WI38 (cell line): ENCODE results near the gene TTLL7.

Experiments used
- H3K4me3 ChIP-seq: 2 replicates; pipeline ENCODE4 v1.5.1; 2011; ENCODE audit warnings: low read depth, mild to moderate bottlenecking, control low read depth, low read length
- TF ChIP-seq, protein P1 (sequence below): IDR thresholded peaks from 2 replicates; pipeline ENCODE4 v1.5.1; 2012; ENCODE audit warnings: low read depth, mild to moderate bottlenecking, control low read depth, low read length

TTLL7 gene

DNA sequence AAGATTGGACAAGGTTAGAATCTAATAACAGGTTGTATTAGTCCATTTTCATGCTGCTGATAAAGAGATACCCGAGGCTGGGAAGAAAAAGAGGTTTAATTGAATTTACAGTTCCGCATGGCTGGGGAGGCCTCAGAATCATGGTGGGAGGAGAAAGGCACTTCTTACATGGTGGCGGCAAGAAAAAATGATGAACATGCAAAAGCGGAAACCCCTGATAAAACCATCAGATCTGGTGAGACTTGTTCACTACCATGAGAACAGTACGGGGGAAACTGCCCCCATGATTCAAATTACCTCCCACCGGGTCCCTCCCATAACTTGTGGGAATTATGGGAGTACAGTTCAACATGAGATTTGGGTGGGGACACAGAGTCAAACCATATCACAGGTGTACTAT lies 22.9 kb upstream of the TTLL7 start:
- TF ChIP-seq, protein P1, sequence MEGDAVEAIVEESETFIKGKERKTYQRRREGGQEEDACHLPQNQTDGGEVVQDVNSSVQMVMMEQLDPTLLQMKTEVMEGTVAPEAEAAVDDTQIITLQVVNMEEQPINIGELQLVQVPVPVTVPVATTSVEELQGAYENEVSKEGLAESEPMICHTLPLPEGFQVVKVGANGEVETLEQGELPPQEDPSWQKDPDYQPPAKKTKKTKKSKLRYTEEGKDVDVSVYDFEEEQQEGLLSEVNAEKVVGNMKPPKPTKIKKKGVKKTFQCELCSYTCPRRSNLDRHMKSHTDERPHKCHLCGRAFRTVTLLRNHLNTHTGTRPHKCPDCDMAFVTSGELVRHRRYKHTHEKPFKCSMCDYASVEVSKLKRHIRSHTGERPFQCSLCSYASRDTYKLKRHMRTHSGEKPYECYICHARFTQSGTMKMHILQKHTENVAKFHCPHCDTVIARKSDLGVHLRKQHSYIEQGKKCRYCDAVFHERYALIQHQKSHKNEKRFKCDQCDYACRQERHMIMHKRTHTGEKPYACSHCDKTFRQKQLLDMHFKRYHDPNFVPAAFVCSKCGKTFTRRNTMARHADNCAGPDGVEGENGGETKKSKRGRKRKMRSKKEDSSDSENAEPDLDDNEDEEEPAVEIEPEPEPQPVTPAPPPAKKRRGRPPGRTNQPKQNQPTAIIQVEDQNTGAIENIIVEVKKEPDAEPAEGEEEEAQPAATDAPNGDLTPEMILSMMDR: no peak
- H3K4me3 ChIP-seq: no peak overlapping the region

GRCh38 chr1:84020151-84020550 lies 21.2 kb upstream of the TTLL7 start:
- no peak overlapping the region for H3K4me3 ChIP-seq
- TF ChIP-seq, protein P1: no peak

DNA sequence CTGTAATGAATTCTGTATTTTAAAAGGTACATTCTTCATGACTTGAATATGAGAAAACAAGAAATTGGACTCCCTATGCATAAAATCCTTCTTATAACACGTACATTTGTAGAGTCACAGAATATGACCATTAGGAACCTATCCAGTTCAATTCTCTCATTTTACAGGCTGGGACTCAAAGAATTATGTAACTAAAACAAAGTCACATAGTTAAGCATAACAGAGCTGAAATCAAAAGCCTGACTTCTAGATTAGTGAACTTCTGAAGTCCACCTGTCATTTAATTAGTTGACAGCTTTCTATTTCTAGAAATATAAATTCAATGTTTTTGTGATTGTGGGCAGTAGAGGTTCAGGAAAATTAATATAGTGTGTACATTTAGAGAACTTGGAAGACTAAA lies 20.3 kb upstream of the TTLL7 start:
- no peak overlapping the region for H3K4me3 ChIP-seq
- TF ChIP-seq, protein P1: no peak

- TF ChIP-seq, protein P1: no peak
Observed at GRCh38 chr1:84013708-84014107, 14.8 kb upstream of the TTLL7 start.

DNA sequence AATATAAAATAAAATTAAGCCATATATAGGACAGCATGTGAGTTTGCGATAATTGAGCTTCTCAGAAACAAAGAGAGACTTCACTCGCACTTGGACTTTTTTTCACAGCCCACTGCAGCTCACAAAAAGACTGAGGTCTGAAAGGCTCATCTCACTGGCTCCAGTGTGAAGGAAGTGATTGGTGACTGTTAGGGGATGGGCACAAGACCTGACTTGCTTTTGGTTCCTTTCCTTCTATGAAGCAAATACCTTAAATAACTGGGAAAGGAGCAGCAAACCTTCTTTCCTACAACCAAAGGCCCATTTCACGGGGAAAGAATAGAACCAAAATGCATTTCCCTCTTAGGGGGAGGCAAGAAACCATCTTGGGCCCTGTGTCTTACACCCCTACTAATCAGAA lies 13.1 kb upstream of the TTLL7 start:
- no peak overlapping the region for H3K4me3 ChIP-seq
- TF ChIP-seq, protein P1: no peak

More at GRCh38 chr1:84013708-84014107, 14.8 kb upstream of the TTLL7 start:
- H3K4me3 ChIP-seq: no peak overlapping the region

DNA sequence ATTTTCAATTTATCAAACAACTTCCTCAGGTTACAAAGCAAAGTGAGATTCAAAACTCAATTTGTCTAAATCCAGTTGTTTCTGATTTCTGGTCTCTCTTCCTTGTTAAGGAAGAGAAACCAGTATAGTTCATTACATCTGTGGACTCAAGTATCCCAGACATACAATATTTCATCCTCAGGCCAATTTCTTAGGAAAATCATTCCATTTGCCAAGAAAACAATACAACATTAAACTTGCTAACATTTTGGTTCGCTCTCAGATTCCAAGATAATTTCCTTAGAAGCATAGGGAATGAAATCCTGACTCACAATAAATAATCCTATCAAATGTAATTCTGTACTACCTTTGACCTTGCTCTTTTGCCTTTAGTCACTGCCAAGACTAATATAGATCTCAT lies 11.2 kb upstream of the TTLL7 start:
- TF ChIP-seq, protein P1: no peak
- H3K4me3 ChIP-seq: no peak overlapping the region

DNA sequence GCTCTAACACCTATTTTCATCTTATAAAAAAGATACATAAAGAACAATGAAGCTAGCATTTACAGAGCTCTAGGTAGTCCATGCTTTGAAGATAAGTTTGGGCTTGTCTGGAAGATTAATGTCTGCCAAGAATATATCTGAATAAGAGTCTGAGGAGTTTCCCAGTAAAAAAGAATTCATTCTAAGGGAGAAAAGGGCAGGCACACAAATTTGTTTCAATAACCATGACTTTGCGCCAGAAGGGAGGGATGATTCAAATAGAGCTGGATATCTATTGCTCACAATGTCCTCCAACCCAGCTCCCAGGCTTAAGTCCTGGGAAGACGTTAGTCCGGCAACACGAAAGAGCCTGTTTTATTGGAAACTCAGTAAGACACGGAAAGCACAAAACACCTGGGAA lies 9.7 kb upstream of the TTLL7 start:
- TF ChIP-seq, protein P1: no peak
- no peak overlapping the region for H3K4me3 ChIP-seq
